Activated CD8-positive, alpha-beta memory T cell treated with anti-CD3 and anti-CD28 coated beads, Interleukin-2, amount 50 U/mL, for 1 hour (primary cell): ENCODE results near the gene ZNF883.

ENCODE experiments used
- DNase-seq: peaks from one replicate; pipeline ENCODE4 v3.0.0-alpha.2; 2020; ENCODE audit errors: extremely low read depth

The ZNF883 gene

DNA sequence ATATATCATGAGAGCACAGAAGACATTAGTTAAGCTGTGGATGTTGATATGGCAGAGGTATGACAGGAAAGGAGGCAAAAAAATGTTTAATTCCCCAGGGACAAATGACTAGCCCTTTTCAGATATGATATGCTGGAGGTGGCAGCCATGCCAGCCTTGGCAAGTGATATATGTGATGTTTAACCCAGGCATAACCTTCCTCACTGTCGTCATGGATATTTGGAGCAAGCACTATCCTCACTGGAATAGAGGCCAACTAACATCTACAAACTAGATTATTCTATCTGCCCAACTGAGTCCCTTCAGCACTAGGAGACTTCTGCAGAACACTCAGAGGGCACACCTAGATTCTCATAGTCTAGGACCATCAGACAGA is 94.0 kb downstream of the ZNF883 start:
- DNase-seq = no peak

DNA sequence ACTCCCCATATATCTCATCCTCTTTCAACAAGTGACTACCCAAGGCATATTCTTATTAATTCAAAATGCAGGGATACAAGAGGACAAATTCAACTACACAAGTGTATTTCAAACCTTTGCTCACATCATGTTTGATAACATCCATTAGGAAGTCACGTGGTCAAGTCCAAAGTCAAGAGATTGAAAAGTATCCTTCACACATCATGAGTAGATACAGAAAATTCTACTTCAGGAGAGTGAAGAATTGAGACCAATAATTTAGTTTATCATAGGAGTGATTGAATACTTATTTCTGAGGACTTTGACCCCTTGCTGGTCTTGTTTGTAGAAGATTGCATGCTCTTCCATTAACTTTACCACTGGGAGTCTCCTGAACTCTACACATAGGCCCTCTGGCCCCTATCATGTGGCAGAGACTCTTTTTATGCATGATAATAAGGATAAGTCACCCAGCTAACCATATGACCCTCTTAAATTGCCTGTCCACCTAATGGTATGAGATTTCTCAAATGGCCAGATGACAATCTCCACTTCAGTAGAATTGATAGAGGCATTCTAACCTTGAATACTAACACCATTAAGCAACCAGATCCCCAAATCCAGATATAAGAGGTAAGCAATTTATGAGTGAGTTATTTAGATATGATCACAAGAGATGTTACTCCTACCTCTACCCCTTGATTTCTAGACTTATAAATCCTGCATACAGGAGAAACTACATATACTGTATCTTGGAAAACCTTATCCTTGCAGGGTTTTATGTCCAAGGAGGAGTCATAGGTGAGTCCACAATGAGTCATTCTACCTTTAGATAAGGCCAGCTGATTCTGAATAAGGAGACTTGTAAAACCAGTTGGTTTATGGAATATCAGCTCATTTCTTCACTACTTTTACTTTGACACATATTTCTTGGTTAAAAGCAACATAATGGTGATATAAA is 94.7 kb downstream of the ZNF883 start:
- DNase-seq = no peak

DNA sequence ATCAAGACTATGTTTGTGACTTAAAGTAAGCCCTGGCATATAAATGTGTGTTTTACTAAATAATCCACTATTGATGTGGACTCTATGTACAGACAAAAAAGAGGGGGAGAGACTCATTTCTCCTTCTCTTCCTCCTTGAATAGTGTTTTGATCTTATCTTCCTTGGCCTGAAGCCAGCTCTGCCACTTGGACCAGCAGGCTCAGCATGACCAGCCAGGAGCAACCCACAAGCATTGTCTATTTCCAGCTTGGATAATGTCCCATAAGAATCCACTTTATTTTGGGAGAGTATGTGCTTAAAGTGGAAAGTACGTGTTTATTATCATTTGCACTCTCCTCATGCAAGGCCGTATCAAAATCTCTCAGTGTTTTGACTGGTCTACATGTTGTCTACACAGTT is 97.5 kb downstream of the ZNF883 start:
- no peak for DNase-seq

DNA sequence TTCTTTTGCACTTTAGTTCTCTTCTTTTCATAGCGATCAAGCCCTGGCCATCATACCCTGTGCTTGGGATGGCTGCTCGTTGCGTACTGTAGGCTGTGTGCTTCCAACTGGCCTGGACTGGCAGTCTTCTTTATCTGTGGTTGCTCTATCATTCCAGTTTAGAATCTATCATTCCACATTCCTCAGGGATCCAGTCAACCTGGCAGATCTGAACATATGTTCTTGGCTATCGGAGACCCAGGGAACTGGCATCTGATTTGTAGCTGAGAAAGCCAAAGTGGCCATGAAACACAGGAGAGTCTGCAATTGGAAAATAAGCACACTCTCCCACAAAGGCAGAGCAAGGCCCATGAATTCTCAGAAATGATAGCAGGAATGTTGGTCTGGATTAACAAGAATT is 98.7 kb downstream of the ZNF883 start:
- no peak for DNase-seq

DNA sequence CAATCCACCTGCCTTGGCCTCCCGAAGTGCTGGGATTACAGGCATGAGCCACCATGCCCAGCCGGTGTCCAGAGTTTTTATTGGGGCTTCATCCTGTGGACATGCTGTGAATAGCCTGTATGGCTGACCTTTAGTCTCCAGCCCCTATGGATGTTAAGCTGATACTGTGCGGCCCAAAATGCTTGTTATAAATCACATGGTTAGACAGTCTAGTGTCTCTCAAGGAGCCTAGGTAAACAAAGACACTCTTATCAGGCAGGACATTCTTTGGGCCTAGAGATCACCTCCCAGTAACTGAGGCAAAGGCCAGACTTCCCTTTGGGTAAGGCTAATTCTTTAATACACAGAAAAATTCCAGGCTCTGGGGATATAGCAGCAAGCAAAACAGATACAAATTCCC is 99.4 kb downstream of the ZNF883 start:
- no peak for DNase-seq

DNA sequence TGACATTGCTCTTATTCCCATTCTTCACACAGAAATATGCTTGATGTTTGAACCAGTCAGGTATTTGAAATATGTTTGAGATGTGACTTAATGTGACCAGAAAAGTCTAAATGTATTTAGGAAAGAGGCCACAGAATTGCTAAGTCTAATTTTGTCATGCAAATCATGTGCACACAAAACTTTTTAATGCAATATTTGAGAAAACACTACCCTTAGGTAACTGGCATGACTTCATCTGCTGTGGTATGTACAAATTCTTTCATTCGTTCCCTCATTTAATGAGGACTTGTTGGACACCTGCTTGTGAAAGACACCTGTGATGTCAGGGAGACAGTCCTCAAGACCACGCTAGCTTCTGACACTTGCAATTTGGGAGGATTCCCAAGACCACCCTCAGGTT is 100.3 kb downstream of the ZNF883 start:
- DNase-seq = no peak
